SH-SY5Y (cell line): Measurements from ENCODE around the gene USP21.

Source experiments
- GATA2 ChIP-seq: IDR thresholded peaks from 2 replicates; pipeline ENCODE4 v1.6.1; 2011; ENCODE audit warnings: mild to moderate bottlenecking, low read depth, low read length
- GATA3 ChIP-seq: IDR thresholded peaks from 2 replicates; pipeline ENCODE4 v1.6.1; 2011; ENCODE audit warnings: low read depth, mild to moderate bottlenecking, low read length, moderate library complexity

The USP21 gene

DNA sequence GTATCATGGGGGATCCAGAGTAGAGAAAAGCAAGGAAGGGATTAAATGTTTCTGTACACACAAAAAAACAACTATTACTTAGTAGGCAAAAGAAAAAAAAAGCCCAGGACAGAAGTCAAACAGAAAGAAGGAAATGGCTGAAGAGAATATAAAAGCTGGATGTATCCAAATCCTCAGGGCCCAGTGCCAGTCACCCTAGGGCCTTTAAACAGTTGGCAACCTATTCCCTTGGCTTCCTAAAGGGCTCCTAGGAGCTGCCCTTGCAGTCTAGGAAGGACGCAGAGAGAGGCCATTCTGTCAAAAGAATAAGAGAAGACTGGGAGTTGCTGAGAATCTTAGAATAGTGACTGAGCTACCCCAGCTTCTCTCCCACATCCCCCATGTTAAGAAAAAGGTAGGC, 13.0 kb downstream of the USP21 start:
- TF ChIP-seq GATA2: no peak
- TF ChIP-seq GATA3: no peak

DNA sequence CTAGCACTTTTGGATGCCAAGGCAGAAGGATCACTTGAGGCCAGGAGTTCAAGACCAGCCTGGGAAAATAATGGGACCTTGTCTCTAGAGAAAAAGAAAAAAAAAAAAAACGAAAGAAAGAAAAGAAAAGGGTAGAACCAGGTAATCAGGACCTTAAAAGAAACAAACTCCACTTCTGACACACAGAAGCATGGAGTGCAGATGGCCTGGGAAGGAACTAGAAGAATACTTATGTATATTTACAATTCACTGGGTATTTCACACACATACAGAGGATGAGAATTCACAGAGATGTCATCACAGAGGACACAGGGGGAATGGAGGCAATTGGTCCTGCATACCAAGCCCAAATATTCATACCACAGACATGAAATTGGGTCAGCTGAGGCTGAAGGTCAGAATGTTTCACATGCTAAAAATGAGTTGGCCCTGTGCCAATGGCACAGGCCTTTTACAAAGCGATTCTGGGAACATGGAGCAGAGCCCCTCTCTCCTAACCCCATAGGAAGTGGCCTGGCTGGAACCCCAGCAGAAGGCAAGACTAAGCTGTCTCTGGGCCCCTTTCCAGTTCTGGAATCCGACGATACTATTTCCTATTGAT, 13.6 kb downstream of the USP21 start:
- no peak for TF ChIP-seq GATA3
- no peak for TF ChIP-seq GATA2

GRCh38 chr1:161173711-161174110, 14.4 kb downstream of the USP21 start:
- TF ChIP-seq GATA2 (no peak), GATA3 (no peak)

GRCh38 chr1:161174911-161175310, 15.6 kb downstream of the USP21 start:
- TF ChIP-seq GATA2 (no peak), GATA3 (no peak)

DNA sequence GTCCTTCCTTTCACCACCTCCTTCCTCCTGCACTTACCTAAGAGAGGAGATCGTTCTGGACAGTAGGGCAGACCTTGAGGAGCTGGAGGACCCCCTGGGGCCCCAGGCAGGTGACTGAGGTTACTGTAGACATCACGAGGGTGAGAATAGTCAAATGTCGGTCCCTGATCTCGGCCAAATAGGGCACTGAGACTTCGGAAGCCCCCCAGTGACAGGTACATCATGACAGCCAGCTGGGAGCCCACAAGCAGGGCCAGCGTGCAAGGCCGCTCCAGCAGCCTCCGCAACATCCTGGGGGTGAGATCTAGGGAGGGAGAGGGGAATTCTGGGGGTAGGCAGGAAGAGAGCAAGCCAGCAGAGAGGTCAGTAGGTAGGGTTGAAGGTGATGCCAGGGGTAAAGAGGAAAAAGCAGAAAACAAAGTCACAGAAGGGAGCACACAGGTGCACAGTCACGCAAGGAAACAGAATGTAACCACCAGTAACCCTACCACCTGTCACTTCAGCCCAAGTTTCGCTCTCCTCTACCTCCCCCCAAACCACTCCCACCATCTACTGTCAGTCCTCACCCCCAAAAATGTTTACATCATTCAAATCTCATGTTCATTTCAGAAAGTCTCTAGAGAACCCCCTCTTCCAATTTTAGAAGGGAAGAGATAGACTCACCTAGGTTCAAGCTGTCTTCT, 16.6 kb downstream of the USP21 start:
- TF ChIP-seq GATA3: no peak
- no peak for TF ChIP-seq GATA2

DNA sequence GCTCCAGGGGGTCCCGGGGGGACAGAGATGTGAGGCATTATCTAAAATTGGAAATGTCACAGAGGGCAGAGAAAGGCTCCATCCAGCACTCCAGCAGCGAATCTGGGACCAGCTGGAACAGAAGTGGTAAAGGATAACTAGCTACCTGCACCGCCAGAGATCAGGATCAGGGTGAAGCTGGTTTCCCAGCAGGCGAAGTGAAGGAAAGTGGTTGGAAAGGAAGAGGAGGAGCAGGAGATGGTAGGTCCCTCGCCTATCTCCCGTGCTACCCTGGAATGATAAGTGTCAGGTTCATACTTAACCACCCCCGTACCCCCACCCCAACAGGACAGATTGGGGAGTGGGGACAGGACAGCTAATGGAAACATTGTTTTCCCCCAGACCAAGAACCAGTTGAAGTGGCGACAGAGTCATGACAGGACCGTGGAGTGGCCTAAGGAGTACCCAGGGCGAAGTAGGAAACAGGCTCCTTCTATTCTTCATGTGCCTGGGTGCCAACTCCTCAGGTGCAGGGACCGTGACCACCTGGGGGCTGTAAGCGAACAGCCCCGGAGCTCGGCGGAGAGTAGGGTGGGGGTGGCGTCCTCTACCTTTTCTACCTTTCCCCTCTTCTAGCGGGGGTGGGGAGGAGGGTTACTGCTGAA, 17.3 kb downstream of the USP21 start:
- TF ChIP-seq GATA2: no peak
- no peak for TF ChIP-seq GATA3

DNA sequence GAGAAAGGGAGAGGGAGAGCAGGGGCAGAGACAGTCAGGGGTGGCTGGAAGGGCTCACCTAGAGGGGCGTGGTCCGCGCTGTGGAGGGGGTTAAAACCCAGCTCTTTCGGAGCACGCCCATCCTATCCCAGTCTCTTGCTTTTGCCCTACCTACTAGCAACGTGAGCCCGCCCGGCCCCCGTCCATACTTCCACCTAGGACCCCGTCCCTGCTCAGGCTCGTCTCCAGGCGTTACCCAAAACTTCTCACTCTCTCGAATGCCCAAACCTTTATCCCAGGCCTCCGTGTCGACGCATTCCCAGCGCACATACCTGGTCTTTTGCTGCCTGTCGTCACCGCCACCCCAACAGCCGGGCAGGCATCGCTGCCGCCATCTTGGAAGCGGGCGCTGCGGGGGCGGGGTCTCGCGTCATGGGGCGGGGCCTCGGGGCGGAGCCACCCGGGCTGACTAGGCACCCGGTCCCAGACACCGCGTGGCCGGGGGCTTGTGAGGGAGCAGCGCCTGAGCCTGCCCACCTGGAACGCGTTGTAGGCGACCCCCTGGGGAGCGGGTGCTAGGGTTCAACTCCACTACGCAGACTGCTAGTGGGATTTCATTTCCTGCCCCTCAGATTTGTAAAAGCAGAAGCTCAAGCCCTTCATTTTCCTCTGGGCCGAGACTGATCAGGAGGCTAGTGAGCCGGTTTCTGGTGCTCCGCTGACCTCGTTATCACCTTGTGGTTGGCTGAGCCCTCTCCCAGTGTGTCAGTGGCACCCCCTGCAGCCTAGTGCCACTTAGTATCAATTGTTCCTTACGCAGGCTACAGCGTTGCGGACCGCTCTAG, 18.0 kb downstream of the USP21 start, which contains the start of gene B4GALT3:
B4GALT3 (minus strand) TSS at position 396 of the 824 bp plus-strand sequence. CDS start 1,447 bp downstream, outside the sequence.
- no peak for TF ChIP-seq GATA2
- TF ChIP-seq GATA3: no peak

GRCh38 chr1:161177936-161178244, 18.6 kb downstream of the USP21 start:
- TF ChIP-seq GATA3 (no peak), GATA2 (no peak)

GRCh38 chr1:161179698-161180097, 20.4 kb downstream of the USP21 start:
- TF ChIP-seq GATA2: no peak
- TF ChIP-seq GATA3: no peak

DNA sequence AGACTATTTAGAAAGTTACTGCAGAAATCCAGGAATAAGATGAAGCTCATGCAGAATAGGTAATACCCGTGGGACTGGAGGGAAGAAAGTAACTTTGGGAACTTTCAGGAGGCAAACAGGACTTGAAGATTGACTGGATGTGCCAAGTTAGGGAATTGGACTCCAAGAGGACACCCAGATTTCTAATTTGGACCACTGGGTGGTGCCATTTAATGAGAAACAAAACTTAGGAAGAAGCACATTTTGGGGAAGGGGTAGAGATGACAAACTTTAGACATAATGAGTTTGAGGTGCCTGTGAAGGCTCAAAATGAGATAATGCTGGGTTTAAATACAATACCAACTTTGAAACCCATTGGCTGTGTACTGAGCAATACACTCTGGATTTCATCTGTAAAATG, 21.3 kb downstream of the USP21 start:
- no peak for TF ChIP-seq GATA3
- no peak for TF ChIP-seq GATA2

DNA sequence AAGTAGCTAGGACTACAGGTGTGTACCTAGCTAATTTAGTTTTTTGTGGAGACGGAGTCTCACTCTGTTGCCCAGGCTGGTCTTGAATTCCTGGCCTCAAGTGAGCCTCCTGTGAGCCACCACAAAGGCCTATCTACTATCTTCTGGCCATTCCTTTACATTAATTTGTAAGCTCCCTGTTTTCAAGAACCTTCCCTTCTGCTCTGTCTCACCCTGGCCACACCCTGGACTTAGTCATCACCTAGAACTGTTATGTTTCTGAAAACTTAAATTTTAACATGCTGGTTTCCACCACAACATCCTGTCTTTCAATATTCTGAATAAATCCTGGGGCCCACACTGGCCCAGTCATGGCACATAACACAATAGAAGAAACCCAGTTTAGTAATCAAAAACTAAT, 22.9 kb downstream of the USP21 start:
- TF ChIP-seq GATA2: no peak
- no peak for TF ChIP-seq GATA3

- TF ChIP-seq GATA3: no peak
- TF ChIP-seq GATA2: no peak
These were observed 26.0 kb downstream of the USP21 start for GRCh38 chr1:161185282-161185682.

GRCh38 chr1:161185732-161186311, 26.5 kb downstream of the USP21 start:
- no peak for TF ChIP-seq GATA2
- no peak for TF ChIP-seq GATA3

DNA sequence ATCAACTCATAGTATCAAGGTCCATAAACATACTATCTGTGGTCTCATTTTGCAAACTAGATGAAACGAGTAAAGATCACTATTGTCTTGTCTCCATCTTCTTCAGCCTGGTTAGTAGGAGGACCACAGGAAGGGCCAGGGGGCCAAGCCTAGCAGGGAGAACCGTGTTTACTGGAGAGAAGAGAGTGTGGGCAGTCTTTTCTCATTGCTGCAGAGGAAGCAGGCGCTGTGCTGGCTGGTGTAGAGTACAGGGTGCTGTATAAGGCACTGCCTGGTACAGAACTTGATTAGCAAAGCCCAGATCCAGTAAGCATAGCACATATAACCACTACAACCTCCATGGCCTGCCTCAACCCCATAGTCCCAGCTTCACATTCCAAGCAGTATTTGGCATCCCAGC, 28.0 kb downstream of the USP21 start:
- TF ChIP-seq GATA3 (no peak), GATA2 (no peak)
